IPS DF 19.7 (cell line): ENCODE results near the gene GLIS1.

ENCODE experiments used
- DNase-seq: peaks from one replicate; pipeline ENCODE4 v3.0.0-alpha.2; 2013; ENCODE audit warnings: low read depth, low spot score

The GLIS1 gene

DNA sequence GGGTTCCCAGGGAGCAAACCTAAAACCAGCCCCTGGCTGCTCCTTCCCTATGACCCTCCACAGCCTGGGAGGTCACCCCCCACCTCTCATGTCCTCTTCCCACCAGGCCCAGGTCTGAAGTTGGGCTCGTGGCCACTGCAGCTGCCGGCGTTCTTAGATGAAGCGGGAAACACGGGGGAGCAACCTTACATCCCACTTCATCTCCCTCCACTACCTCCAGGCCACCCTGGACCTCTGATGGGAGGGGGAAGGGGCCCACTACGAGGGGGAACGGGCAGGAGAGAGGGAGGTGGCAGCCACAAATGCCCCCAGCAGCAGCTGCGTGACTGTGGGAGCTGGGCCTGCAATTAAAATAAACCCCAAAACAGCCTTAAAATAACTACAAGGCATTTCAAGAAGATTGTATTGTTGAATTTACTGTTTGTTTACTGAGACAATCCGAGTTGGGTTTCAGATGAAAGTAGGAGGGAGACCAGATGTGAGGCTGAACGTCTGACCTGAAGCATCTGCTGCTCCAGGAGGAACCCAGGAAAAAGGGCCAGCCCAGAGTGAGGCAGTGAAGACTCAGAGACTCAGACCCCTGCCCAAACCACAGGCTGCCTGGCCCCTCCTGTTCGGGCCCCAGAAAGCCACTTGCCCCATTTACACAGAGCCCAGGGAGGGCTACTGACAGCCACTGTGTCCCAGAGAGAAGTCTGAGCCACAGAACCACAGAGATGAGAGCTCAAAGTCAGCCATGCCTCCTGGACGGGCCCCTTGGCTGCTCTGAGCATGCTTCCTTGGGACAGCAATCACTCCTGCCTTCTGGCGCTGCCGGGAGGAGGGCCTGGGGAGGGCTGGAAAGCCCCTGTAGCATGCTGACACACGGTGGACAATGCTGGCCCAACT, 59.8 kb downstream of the GLIS1 start:
- DNase-seq = no peak

DNA sequence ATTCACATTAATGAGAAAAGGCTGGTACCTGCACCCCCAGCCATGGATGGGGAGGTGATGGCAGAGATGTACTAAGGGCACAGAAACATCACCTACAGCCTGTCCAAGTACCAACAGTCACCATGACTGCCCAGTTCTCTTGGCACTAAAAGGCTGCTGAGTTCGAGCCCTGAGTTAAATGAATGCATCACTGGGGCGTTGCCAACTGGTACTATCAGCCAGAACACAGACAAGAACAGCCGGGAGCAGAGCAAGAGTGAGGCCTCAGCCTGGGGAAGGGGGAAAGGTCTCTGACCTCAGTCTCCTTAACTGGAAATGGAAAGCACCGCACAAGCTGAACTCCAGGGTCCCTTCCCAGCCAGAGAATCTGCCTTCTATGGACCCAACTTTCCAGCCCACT, 60.5 kb downstream of the GLIS1 start:
- DNase-seq = no peak

GRCh38 chr1:53678046-53678445, 60.9 kb downstream of the GLIS1 start:
- DNase-seq = no peak

GRCh38 chr1:53677486-53677885, 61.5 kb downstream of the GLIS1 start:
- no peak for DNase-seq

- DNase-seq = no peak
Measured at GRCh38 chr1:53672785-53673184, 66.2 kb downstream of the GLIS1 start.

GRCh38 chr1:53672243-53672642, 66.7 kb downstream of the GLIS1 start:
- DNase-seq = no peak

GRCh38 chr1:53669621-53670191, 69.3 kb downstream of the GLIS1 start:
- DNase-seq = no peak

DNA sequence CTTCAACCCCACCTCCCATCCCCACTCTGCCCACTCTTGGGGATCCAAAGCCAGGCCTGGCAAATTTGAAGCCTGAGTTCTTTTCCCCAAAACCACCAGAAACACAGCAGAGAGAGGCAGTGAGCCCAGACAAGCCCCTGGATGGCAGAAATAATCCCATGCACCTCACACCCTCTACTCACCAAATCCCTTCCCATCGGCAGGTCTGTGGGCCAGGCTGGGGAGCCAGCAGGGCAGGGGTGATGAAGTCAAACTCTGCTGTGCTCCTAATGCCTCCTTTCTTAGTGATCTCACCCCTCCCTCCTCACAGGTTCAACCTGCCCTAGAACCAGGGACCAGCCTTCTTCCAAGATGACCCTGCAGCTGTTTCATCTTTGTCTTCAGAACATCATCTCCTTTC, 72.4 kb downstream of the GLIS1 start:
- no peak for DNase-seq

- no peak for DNase-seq
Measured at GRCh38 chr1:53665996-53666395, 73.0 kb downstream of the GLIS1 start.

- DNase-seq = no peak
Measured at GRCh38 chr1:53663529-53664300, 75.2 kb downstream of the GLIS1 start.

DNA sequence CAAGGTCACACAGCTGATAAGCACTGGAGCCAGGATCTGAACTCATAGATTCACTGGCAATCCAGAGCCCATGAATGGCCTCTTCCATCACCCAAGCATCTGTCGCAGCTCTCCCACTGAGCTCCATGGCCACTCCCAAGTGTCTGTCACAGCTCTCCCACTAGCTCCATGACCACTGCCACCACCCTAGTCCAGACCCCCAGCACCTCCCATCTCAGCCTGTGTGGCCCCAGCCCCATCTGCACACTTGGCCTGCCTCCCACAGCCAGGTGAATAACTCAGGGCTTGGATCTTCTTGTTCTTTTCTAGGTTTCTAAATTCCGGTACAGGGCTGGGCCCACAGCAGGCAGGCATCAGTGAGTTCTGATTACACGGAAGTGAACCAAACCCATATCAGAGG, 76.0 kb downstream of the GLIS1 start:
- DNase-seq = no peak

DNA sequence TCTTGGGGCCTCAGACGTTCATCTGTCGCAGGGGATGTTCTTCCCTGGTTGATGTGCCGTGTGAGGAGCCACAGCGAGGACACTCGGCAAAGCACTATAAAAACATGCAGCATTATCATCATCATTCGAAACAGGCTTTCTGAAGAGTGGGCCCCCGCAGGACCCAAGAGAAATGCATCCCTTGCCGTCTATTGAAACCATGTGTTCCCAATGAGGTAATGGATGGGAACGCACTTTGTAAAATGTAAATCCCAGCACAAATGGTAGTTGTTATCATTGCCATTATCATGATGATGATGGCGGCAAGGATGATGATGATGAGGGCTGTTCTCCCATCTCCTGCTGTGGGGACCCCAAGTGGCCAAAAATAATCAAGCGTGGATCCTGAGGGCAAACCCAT, 76.8 kb downstream of the GLIS1 start:
- DNase-seq = no peak

- DNase-seq = no peak
Measured at GRCh38 chr1:53661496-53661895, 77.5 kb downstream of the GLIS1 start.

- no peak for DNase-seq
Measured at GRCh38 chr1:53660666-53661065, 78.3 kb downstream of the GLIS1 start.

DNA sequence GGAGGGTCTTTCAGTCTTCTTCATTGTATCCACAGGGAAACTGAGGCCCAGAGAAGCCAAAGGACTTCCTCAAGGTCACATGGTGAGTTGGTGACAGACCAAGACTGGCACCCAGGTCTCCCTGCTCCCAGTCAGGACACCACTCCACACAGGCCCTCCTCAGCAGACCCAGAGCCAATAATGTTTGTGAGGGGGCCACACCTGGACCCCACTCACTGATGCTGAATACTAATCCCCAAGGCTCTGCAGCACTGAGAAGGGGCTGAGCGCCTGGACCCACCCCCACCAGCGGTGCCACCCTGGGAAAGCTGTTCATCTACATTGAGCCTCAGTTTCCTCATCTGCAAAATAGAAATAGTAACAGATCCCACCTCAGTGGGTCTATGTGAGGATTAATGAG, 79.5 kb downstream of the GLIS1 start:
- no peak for DNase-seq

- DNase-seq = no peak
Measured at GRCh38 chr1:53658489-53659230, 80.3 kb downstream of the GLIS1 start.

DNA sequence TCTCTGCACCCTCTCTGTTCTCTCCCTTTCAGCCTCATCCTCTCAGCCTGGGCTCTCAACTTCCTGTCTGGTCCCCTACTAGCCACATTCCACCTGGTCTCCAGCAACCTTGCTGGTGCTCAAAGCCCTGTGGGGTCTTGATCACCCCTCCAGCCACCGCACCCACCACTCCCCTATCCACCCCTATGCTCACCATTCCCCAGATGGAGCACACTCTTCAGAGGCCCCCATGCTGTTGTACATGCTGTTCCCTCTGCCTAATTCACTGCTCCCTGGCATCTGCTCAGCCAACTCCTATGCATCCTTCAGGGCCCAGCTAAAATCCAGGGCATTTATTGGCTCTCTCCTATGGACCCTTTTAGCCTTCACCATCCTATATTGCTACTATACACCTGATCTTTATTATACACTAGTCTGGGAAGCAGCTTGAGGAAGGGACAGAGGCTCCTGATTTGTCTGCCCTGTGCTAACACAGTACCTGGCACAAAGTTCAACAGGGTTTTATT, 81.0 kb downstream of the GLIS1 start:
- DNase-seq = no peak

GRCh38 chr1:53657531-53657805, 81.5 kb downstream of the GLIS1 start:
- DNase-seq = no peak

DNA sequence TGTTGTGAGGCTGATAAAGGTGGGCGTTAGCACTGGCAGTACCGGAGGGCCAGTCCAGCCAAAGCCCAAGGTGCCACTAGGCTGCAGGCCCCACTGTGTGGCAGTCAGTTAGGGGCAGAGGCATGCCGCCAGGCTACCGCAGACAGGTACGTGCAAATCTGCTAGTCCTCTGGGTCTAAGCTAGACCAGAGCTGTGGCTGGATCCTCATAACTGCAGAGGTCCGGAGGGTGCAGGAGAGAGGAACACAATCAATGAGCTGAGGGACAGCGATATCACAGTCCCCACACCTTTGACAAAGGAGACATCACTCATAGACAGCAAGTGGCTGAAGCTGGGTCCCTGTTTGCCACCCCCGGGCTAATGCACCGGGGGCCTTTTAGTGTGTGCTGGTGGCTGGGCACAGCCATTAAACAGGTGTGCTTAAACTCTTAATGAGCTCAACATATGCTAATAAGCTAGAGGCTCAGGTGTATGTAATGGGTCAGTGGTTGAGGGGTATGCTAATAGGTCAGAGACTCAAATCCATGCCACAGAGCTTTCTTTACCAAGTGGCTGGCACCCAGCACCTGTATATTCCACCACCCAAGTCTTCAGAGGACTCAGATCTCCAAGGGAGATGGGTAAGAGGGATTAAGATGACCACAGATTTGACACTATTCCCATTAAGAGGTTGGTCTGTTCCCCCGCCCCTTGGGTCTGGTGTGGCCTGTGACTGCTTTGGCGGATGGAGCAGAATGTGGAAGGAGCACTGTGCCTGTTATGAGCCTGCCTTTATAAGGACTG, 82.0 kb downstream of the GLIS1 start:
- DNase-seq = no peak

GRCh38 chr1:53655931-53656746, 82.8 kb downstream of the GLIS1 start:
- no peak for DNase-seq
